Activated T-cell treated with anti-CD3 and anti-CD28 coated beads, Interleukin-2, amount 50 U/mL, for 72 hours (primary cell): Measurements from ENCODE around the gene CDK1. TPM values are rescaled to one million over a fixed set of nuclear protein-coding genes. Genes with fewer than 3 reads are reported as not detected.

Experiments used
- ATAC-seq, 2 donors: fragments of 150-1000 bp; cut with Tn5 transposase; replicated peaks in 1 of 2; 2 replicates each; pipeline ENCODE4 v1.10.0; 2021; ENCODE audit warnings: moderate library complexity in 2 of 2, mild to moderate bottlenecking in 1 of 2
- DNase-seq, 2 donors: peaks; one replicate each; pipeline ENCODE4 v3.0.0; 2021 to 2022; ENCODE audit warnings: mixed read lengths in 1 of 2
- H3K27ac Mint-ChIP-seq: one replicate; pipeline ENCODE4 v1.8.0; 2022; ENCODE audit warnings: mild to moderate bottlenecking, moderate library complexity, mixed read lengths
- H3K27me3 Mint-ChIP-seq: one replicate; pipeline ENCODE4 v1.8.0; 2022; ENCODE audit warnings: low read depth, mixed read lengths
- H3K36me3 Mint-ChIP-seq, 2 donors: one replicate each; pipeline ENCODE4 v1.8.0; 2022; ENCODE audit warnings: mixed read lengths in 2 of 2, mild to moderate bottlenecking in 1 of 2; ENCODE audit not compliant: insufficient read depth in 2 of 2
- H3K4me1 Mint-ChIP-seq: one replicate; pipeline ENCODE4 v1.8.0; 2022; ENCODE audit warnings: low read depth, mixed read lengths
- H3K4me3 Mint-ChIP-seq, 2 donors: one replicate each; pipeline ENCODE4 v1.8.0; 2022; ENCODE audit warnings: mild to moderate bottlenecking in 2 of 2, mixed read lengths in 2 of 2, moderate library complexity in 2 of 2
- H3K9me3 Mint-ChIP-seq, 2 donors: one replicate each; pipeline ENCODE4 v1.8.0; 2022; ENCODE audit warnings: mixed read lengths in 2 of 2
- total RNA-seq, 2 donors: library from RNA; stranded (reverse); gene quantifications; one replicate each; pipeline ENCODE4 v1.2.3, GENCODE V29; 2022

CDK1 gene
- total RNA-seq, 2 donors from 2014 or later = 109 to 130 TPM

DNA sequence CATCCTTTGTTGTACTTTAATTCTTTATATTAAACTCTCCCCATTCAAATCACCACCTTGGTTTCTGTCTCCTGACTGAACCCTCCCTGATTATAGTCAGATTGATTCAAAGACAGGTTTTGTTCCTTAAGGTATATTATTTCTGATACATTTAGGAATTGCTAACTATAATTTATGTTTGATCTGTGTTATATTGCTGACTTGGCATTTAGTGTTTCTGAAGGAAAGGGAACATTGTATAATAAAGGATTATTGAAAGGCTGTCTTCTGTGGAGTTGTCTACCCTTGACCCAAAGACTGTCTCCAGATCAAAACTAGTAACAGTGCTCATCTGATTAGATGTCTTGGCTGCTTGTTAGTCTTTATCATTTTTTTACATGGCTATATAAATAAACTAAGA lies 10.3 kb downstream of the CDK1 start:
- Mint-ChIP-seq H3K4me1 (peaks cover 30% of the 10 kb centered on the region), H3K4me3 (no peak overlapping the region)

DNA sequence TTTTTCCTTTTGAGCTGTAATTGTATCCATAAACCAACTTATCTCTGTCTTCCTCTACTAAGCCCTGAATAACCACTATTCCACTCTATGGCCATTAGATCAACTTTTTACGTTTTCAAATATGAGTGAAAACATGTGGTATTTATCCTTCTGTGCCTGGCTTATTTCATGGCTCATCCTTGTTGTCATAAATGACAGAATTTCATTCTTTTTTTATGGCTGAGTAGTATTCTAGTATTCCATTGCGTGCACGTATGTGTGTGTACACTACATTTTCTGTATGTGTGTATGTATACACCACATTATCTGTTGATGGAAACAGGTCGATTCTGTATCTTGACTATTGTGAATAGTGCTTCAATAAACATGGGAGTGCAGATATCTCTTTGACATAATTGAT lies 11.1 kb downstream of the CDK1 start:
- Mint-ChIP-seq H3K27ac (no peak overlapping the region), H3K4me3 (no peak overlapping the region), H3K27me3 (no peaks in the 10 kb centered on the region), H3K4me1 (peaks cover 27% of the 10 kb centered on the region), H3K9me3 (no peaks in the 10 kb centered on the region), H3K36me3 (peaks cover 17 to 75% of the 10 kb centered on the region in 2 donors)
- ATAC-seq (no peak), DNase-seq (no peak)

More for the DNA sequence above, 10.3 kb downstream of the CDK1 start:
- ATAC-seq (no peak), DNase-seq (no peak)
- Mint-ChIP-seq H3K27ac (no peak overlapping the region), H3K27me3 (no peaks in the 10 kb centered on the region), H3K9me3 (no peaks in the 10 kb centered on the region), H3K36me3 (peaks cover 17 to 74% of the 10 kb centered on the region in 2 donors)

DNA sequence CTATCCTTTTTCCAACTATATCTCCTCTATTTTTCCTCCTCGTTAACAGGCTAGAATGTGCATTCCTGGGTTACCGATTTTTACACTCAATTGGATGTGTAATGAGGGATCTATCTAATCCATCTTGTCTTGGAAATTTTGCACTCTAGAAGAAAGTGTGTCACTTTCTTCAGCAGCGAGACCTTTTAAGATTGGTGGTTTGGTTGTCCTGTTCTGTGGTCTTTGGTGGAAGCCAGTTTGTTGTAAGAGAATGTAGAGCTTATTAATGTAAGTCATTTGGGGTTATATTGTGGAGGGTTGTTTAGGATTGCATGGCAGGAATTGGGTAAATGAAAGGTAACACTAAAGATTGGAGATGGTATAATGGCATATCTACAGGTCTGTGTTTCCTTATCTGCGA lies 16.7 kb downstream of the CDK1 start:
- no peak overlapping the region for H3K27ac Mint-ChIP-seq
- H3K9me3 Mint-ChIP-seq = no peaks in the 10 kb centered on the region
- H3K27me3 Mint-ChIP-seq = no peaks in the 10 kb centered on the region
- DNase-seq (no peak), ATAC-seq (no peak)
- peaks cover 18 to 61% of the 10 kb centered on the region in 2 donors for H3K36me3 Mint-ChIP-seq
- H3K4me1 Mint-ChIP-seq = peaks cover 11% of the 10 kb centered on the region
- H3K4me3 Mint-ChIP-seq = no peak overlapping the region

DNA sequence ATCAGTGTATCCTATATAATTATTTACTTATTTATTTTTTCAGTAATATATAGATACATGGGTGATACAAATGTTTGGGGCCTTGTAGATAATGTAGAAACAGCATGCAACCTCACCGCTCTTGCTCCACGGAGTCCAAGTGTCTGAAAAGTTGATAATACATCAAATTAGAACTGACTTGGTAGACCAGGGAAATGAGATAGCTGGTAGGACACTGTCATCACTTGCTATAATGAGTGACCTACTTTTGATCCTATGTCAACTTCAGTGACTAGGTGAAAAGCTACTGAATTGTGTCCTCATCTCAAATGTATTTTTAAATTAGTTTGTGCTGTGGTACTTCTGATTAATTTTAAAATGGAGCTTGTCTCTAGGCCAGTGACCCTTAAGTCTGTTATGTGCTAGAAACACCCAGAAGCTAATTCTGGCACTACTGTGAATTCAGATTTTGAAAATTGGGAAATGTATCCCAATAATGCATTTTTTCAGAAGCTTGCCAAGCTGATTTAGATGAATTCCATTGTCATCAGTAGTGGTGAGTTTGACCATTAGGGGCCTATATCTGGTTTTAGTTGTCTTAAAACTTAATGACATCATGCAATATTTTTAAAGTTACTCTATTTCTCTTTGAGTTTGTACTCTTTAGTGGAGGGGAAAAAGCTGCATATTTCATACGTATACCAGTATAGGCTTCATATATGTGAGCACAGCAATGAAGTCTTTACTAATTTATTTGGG lies 17.4 kb downstream of the CDK1 start:
- peaks cover 4% of the 10 kb centered on the region for H3K4me1 Mint-ChIP-seq
- H3K4me3 Mint-ChIP-seq = no peak overlapping the region
- H3K36me3 Mint-ChIP-seq = peaks cover 13 to 55% of the 10 kb centered on the region in 2 donors
- DNase-seq (no peak), ATAC-seq (no peak)
- no peaks in the 10 kb centered on the region for H3K9me3 Mint-ChIP-seq
- no peak overlapping the region for H3K27ac Mint-ChIP-seq
- no peaks in the 10 kb centered on the region for H3K27me3 Mint-ChIP-seq

DNA sequence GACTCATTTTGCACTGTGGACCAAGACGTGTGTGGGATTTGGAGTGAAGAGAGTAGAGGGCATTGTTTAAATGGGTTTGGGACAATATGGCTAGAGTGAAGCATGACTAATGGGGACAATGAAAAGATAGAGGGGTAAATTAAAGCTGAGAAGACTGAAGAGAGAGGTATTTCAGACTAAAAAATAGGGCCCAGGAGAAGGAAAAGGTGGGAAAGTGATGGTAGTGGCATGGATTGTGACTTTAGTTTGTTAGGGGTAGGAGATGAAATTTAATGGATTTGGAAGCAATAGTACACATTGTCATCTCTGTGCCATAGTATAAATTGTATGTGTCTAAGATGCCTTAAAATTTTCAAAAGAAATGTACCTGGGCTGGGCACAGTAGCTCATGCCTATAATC lies 18.2 kb downstream of the CDK1 start:
- no peak for DNase-seq
- H3K27ac Mint-ChIP-seq = no peak overlapping the region
- no peaks in the 10 kb centered on the region for H3K9me3 Mint-ChIP-seq
- no peaks in the 10 kb centered on the region for H3K27me3 Mint-ChIP-seq
- H3K4me1 Mint-ChIP-seq = no peaks in the 10 kb centered on the region
- H3K36me3 Mint-ChIP-seq = peaks cover 10 to 47% of the 10 kb centered on the region in 2 donors
- no peak for ATAC-seq
- H3K4me3 Mint-ChIP-seq = no peak overlapping the region

DNA sequence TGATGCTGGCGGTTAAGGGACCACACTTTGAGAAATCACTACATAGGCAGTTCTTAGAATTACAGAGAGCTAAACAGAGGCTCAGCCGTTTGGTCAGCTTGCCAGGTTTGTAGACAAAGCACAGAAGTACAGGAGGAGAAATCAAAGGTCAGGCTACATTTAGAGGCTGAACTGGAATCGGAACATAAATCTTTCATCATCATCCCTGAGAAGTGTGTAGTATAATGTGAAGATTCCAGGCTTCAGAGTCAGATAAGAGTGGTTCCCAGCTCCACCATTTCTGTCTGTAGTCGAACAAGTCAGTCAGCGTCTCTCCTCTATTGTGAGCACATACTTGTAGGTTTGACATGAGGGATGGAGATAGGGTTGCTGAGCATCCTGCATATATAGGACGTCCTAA lies 18.9 kb downstream of the CDK1 start:
- DNase-seq (no peak), ATAC-seq (no peak)
- Mint-ChIP-seq H3K27me3 (no peaks in the 10 kb centered on the region), H3K27ac (no peak overlapping the region), H3K4me1 (no peaks in the 10 kb centered on the region), H3K36me3 (peaks cover 10 to 42% of the 10 kb centered on the region in 2 donors), H3K4me3 (no peak overlapping the region), H3K9me3 (no peaks in the 10 kb centered on the region)

DNA sequence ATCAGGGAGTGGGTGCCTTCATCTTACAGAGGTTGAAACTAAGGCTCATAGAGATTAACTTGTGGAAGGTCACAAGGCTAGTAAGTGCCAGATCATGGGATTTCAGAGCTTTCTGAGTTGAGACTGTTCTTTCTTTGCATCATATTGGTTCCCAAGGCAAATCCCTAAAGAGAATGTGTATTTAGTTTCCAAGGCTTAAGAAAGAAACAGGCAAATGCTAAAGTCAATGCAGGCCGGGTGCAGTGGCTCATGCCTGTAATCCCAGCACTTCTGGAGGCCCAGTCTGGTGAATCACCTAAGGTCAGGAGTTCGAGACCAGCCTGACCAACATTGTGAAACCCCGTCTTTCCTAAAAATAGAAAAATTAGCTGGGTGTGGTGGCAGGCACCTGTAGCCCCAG lies 19.8 kb downstream of the CDK1 start:
- Mint-ChIP-seq H3K4me1 (no peaks in the 10 kb centered on the region), H3K4me3 (no peak overlapping the region), H3K9me3 (no peaks in the 10 kb centered on the region), H3K27me3 (no peaks in the 10 kb centered on the region), H3K36me3 (peaks cover 7 to 34% of the 10 kb centered on the region in 2 donors), H3K27ac (no peak overlapping the region)
- ATAC-seq = no peak
- DNase-seq = no peak

DNA sequence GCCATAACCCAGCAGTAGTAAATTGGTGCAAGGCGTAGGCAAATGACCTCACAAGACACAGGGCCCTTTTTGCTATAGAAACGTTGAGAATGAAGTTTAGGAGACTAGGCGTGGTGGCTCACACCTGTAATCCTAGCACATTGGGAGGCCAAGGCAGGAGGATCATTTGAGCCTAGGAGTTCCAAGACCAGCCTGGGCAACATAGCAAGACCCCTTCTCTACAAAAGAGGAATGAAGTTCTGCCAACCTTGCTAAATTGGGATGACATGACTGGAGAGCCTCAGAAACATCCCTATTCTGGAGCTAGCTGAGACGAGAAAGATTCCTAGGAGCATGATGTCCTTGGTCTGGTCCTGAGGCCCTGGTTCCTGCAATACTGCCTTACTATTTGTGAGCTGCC lies 20.6 kb downstream of the CDK1 start:
- Mint-ChIP-seq H3K27me3 (no peaks in the 10 kb centered on the region), H3K4me3 (no peak overlapping the region), H3K4me1 (no peaks in the 10 kb centered on the region), H3K36me3 (peaks cover 7 to 26% of the 10 kb centered on the region in 2 donors), H3K9me3 (no peaks in the 10 kb centered on the region), H3K27ac (no peak overlapping the region)
- DNase-seq (no peak), ATAC-seq (no peak)

DNA sequence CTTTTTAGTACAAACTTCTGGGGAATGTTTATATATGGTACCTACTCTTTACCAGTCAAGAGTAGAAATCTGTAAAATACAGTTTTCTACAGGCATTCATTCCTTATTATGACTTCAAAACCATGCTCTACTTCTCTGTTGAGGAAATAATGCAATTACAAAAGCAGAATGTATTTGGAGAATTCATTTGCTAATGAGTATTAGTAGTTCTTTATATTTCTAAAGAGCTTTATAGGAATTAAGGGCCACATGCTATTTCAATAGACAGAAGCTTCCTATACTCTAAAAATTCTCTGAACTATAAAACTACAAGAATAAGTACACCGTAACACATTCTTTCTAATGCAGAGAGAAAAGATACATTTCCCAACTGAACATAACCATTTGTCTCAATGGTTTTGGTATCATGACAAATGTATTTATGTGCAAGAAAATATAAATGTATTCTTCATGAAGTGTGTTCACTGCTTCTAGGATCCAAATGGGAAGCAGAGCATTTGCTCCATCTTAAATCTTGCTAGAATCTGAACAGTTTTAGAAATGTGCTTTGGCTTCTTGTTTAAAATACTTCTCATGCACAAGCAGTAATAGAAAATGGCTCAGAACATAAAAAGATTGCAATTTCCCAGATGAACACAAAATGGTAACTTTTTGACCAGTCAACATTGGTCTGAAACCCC lies 21.8 kb downstream of the CDK1 start:
- Mint-ChIP-seq H3K4me3 (no peak overlapping the region), H3K36me3 (peaks cover 4 to 15% of the 10 kb centered on the region in 2 donors), H3K9me3 (no peaks in the 10 kb centered on the region), H3K27me3 (no peaks in the 10 kb centered on the region), H3K4me1 (no peaks in the 10 kb centered on the region), H3K27ac (no peak overlapping the region)
- DNase-seq (no peak), ATAC-seq (no peak)

DNA sequence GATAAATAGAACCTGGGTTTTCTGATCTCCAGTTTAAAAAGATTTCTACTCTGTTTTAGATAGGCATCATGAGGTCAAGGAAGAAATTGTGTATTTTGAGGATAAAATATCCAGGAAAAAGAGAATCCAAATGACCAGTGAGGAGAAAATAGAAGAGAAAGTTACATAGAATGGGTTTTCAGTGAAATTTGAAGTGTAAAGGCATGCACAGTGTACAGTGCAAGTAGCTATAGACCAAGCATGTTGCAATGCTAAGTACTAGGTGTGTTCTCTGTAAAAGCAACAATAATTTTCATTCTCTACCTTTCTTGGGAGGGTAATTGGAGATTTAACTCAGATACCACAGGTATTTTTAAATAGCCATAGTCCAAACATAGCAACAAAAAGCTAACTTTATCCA lies 22.6 kb downstream of the CDK1 start:
- H3K27me3 Mint-ChIP-seq = no peaks in the 10 kb centered on the region
- H3K4me3 Mint-ChIP-seq = no peak overlapping the region
- H3K4me1 Mint-ChIP-seq = no peaks in the 10 kb centered on the region
- no peak overlapping the region for H3K27ac Mint-ChIP-seq
- H3K9me3 Mint-ChIP-seq = no peaks in the 10 kb centered on the region
- no peak for DNase-seq
- no peak for ATAC-seq
- peaks cover 3 to 13% of the 10 kb centered on the region in 2 donors for H3K36me3 Mint-ChIP-seq

DNA sequence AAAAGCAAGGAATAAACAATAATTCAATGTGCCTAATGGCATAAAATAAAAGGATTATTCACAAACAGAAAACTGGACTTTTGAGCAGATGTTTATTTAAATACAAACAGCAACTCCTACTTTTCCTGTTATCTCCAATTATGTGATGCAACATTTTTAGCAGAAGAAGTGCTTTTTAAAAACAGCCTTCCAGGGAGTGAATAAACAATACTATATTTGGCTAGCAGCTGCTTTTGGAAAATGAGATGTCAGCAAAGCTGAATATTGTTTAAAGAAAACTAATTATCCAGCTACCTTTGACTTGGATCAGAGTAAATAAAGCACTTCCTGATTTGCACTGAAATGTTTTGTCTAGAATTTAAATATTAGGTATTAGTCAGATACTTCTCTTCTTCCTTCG lies 23.2 kb downstream of the CDK1 start:
- Mint-ChIP-seq H3K4me3 (no peak overlapping the region), H3K9me3 (no peaks in the 10 kb centered on the region), H3K27ac (no peak overlapping the region), H3K4me1 (no peaks in the 10 kb centered on the region), H3K36me3 (peaks cover under 1 to 7% of the 10 kb centered on the region in 2 donors), H3K27me3 (no peaks in the 10 kb centered on the region)
- ATAC-seq (no peak), DNase-seq (no peak)

DNA sequence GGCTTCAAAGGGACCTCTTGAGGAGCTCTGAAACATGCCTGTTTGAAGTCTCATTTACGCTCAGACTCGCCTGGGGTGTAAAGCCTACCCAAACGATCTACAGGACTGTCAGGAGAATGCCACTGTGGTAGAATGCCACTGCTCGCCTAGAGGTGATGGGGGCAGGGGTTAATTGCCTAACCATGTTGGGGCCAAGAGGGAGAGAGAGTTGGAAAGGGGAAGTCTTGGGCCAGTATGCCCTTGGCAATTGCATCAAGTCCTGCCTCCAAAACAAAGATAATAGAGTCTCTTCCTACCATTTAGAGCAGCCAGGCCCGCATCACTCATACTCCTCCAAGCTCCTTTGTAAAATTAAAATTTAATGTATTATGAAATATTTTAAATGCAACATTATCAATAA lies 25.2 kb downstream of the CDK1 start:
- Mint-ChIP-seq H3K36me3 (no peaks in the 10 kb centered on the region), H3K27ac (no peak overlapping the region), H3K4me1 (no peaks in the 10 kb centered on the region), H3K4me3 (no peak overlapping the region), H3K27me3 (no peaks in the 10 kb centered on the region), H3K9me3 (no peaks in the 10 kb centered on the region)
- ATAC-seq = no peak
- DNase-seq = no peak

DNA sequence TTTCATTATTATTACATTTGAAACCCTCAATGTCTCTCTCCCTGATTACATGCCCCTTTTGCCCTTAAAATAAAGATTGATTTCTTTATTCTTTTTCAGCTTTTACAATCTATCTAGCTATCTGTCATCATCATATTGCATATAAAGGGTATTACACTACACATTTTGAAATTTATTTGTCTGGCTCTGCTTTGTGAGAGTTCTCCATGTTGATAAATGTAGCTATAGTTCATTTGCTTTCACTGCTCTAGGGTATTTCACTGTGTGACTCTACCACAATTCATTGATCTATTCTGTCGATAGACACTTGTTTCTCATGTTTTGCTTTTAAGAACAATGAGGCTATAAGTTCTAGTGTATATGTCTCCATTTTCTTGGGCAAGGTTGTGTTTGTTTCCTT lies 25.6 kb downstream of the CDK1 start:
- Mint-ChIP-seq H3K4me3 (no peak overlapping the region), H3K9me3 (no peaks in the 10 kb centered on the region), H3K36me3 (no peaks in the 10 kb centered on the region), H3K27ac (no peak overlapping the region), H3K27me3 (no peaks in the 10 kb centered on the region), H3K4me1 (no peaks in the 10 kb centered on the region)
- DNase-seq = no peak
- ATAC-seq = no peak

DNA sequence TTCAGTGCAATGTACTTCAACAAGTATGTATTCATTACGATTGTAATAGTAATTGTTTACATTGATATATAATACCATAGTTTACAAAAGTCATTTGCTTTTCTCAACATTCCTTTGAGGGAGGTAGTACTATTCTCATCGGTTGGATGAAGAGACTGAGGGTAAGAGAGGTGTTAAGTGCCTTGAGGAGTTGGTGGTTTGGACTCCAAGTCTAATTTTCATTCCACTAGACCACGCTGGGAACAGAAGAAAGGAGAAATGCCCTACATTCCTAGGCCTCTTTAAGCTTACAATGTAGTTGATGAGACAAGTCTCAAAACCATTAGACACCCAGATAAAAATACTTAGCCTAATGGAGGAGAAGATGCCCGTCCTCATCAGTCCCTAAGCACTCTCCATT lies 28.6 kb downstream of the CDK1 start:
- H3K27me3 Mint-ChIP-seq = no peaks in the 10 kb centered on the region
- no peaks in the 10 kb centered on the region for H3K4me1 Mint-ChIP-seq
- H3K9me3 Mint-ChIP-seq = no peaks in the 10 kb centered on the region
- no peak for ATAC-seq
- no peak overlapping the region for H3K4me3 Mint-ChIP-seq
- DNase-seq = no peak
- H3K36me3 Mint-ChIP-seq = no peaks in the 10 kb centered on the region
- no peak overlapping the region for H3K27ac Mint-ChIP-seq
